Small intestine (tissue), 7 donors: ENCODE data around the gene TMEM175. TPM values are rescaled to one million over a fixed set of nuclear protein-coding genes. Genes with fewer than 3 reads are reported as not detected.

Experiments
- DNase-seq, 2 donors: peaks; one replicate each; pipeline versions ENCODE4 v3.0.0 to v3.0.0-alpha.2; 2013
- FAIRE-seq: peaks from 2 replicates; lab custom pipeline; 2012; peaks lifted over from hg19 to GRCh38; lab: Jason Lieb, UNC
- H3K27ac ChIP-seq, 3 donors: one replicate each; pipeline ENCODE4 v1.5.1; 2013; ENCODE audit warnings: low read length in 2 of 3, mild to moderate bottlenecking in 2 of 3, control low read depth in 1 of 3, inconsistent platforms in 1 of 3, low read depth in 1 of 3, moderate library complexity in 1 of 3
- H3K27me3 ChIP-seq, 3 donors: one replicate each; pipeline ENCODE4 v1.6.1; 2013; ENCODE audit warnings: low read length in 3 of 3, inconsistent platforms in 1 of 3; ENCODE audit not compliant: control insufficient read depth in 3 of 3, insufficient read depth in 3 of 3
- H3K36me3 ChIP-seq, 3 donors: one replicate each; pipeline ENCODE4 v1.6.1; 2013; ENCODE audit warnings: low read length in 3 of 3, inconsistent platforms in 1 of 3, low read depth in 1 of 3, mild to moderate bottlenecking in 1 of 3, moderate library complexity in 1 of 3; ENCODE audit not compliant: control insufficient read depth in 3 of 3, insufficient read depth in 2 of 3
- H3K4me1 ChIP-seq, 3 donors: one replicate each; pipeline ENCODE4 v1.6.1; 2013; ENCODE audit warnings: low read length in 2 of 3, inconsistent platforms in 1 of 3, low read depth in 1 of 3, mild to moderate bottlenecking in 1 of 3, moderate library complexity in 1 of 3; ENCODE audit not compliant: control insufficient read depth in 3 of 3, insufficient read depth in 2 of 3
- H3K4me3 ChIP-seq, 3 donors: one replicate each; pipeline ENCODE4 v1.5.1; 2013; ENCODE audit warnings: low read length in 3 of 3, control low read depth in 1 of 3, inconsistent platforms in 1 of 3, low read depth in 1 of 3, mild to moderate bottlenecking in 1 of 3, moderate library complexity in 1 of 3
- H3K9me3 ChIP-seq, 2 donors: one replicate each; pipeline ENCODE4 v1.6.1; 2013; ENCODE audit warnings: low read depth in 1 of 2, low read length in 1 of 2; ENCODE audit not compliant: control insufficient read depth in 2 of 2, insufficient read depth in 1 of 2
- WGBS, 3 donors: extraction: QIAGEN DNeasy Blood & Tissue Kit; methylation state at CpG; one replicate each; pipeline ENCODE4 v1.1.7; 2013; 5-methylcytosine and 5-hydroxymethylcytosine counted together
- polyA plus RNA-seq, 4 donors: library from polyadenylated mRNA; stranded (reverse) in 3 of 4; unstranded in 1 of 4; fragments of 200-250 nt in 3 of 4; fragments of 120-200 nt in 1 of 4; gene quantifications; one replicate each; pipeline versions ENCODE4 v1.2.1 to v1.2.3, GENCODE V29; 2013
- donor health status: healthy with polysubstance abuse.
- donor health status: control.
- donor health status: control.
- donor health status: Bipolar disorder and iron deficiency.
- donor health status: healthy.

Gene TMEM175
- polyA plus RNA-seq, 4 donors = 23.1 to 29.5 (median 24.3) TPM

- WGBS, 3 donors = 96 to 98% (median 97%) methylated on average over 63 of the region's 63 CpGs
- peaks cover 5 to 100% (median 29%) of the 10 kb centered on the region in 3 donors for H3K36me3 ChIP-seq
- no peak overlapping the region for H3K27ac ChIP-seq
- H3K27me3 ChIP-seq = no peaks in the 10 kb centered on the region
- no peak for FAIRE-seq
- H3K9me3 ChIP-seq = no peaks in the 10 kb centered on the region
- DNase-seq = no peak
- no peaks in the 10 kb centered on the region for H3K4me1 ChIP-seq
- no peak overlapping the region for H3K4me3 ChIP-seq
Observed at GRCh38 chr4:887034-887763, 45.1 kb upstream of the TMEM175 start.

- Histone ChIP-seq H3K9me3 (no peaks in the 10 kb centered on the region), H3K36me3 (peaks cover 2 to 100% (median 27%) of the 10 kb centered on the region in 3 donors), H3K4me3 (no peak overlapping the region), H3K27me3 (no peaks in the 10 kb centered on the region), H3K27ac (no peak overlapping the region), H3K4me1 (no peaks in the 10 kb centered on the region)
- DNase-seq (no peak), FAIRE-seq (no peak)
- 96 to 98% (median 97%) methylated on average over 23 of the region's 23 CpGs for WGBS, 3 donors
Observed at GRCh38 chr4:888029-888428, 44.2 kb upstream of the TMEM175 start.

DNA sequence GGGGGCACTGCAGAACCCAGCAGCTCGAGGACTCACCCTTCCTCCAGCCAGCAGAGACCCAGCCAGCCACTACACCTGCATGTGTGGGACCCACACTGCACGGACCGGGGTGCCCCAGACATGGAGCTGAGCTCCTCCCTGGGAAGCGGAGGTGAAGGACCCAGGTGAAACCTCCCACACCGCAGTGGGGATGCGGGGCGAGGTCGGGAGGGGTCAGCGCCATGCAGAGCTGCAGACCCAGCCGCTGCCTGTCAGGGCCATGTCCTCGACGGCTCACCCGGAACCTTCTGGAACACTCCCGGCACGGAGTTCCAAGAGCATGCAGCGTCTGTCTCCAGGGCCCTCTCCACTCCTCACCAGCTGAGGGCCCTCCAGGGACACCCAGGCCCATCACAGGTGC, 42.7 kb upstream of the TMEM175 start:
- Histone ChIP-seq H3K36me3 (peaks cover 6 to 100% (median 30%) of the 10 kb centered on the region in 3 donors), H3K27ac (no peak overlapping the region), H3K4me3 (no peak overlapping the region), H3K4me1 (no peaks in the 10 kb centered on the region), H3K27me3 (no peaks in the 10 kb centered on the region), H3K9me3 (no peaks in the 10 kb centered on the region)
- FAIRE-seq = no peak
- 95 to 97% (median 95%) methylated on average over 11 to 16 of the region's 16 CpGs for WGBS, 3 donors
- no peak for DNase-seq

DNA sequence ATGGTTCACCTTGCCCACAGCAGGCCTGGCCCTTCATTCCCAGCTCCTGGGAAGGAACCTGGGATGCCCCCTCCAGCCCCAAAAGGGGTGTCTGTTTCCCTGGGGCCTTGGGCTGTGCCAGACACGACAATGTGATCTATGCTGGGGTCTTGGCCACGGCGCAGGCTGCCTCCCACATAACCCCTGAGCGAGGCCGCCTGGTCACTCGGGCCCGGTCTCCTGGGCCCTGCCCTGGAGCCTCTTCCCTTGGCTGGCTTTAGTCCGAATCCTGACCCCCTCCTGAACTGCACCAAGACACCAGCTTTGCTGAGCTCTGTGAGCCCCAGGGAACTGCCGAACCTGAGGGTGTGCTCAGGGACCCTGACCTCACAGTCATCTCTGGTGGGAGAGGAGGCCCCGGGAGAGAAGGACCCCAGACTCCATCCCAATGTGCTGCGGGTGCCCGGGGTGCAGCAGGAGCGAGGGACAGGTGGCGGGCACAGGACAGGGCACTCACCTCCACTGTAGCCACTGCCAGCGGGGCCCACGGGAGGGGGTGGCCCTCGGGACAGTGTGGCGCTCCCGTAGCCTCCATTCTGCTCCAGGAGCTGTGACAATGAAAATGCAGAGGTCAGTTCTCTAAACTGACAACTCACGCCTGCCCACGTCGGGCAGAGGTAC, 42.1 kb upstream of the TMEM175 start:
- no peaks in the 10 kb centered on the region for H3K4me1 ChIP-seq
- WGBS, 3 donors = 96 to 97% (median 96%) methylated on average over 22 of the region's 22 CpGs
- FAIRE-seq = no peak
- no peaks in the 10 kb centered on the region for H3K27me3 ChIP-seq
- H3K27ac ChIP-seq = no peak overlapping the region
- H3K4me3 ChIP-seq = no peak overlapping the region
- no peaks in the 10 kb centered on the region for H3K9me3 ChIP-seq
- no peak for DNase-seq
- H3K36me3 ChIP-seq = peaks cover 6 to 97% (median 30%) of the 10 kb centered on the region in 3 donors

DNA sequence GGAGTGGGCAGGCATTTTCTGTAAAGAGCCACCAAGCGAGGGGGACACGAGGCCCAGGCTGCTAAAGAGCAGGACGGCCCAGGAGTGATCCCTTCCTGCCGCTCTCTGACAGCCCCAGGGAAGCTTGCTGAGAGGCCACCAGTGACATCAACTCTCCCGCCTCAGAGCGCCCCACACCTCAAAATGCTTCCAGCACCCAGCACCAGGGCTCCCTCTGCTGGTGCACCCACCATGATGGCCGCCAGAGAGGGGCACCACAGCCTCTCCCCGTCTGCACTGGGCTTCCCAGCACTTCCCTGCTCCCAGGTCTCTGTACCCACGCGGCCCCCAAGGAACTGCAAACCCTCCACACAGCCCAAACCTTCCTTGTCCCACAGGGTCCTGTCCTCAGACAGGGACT, 40.5 kb upstream of the TMEM175 start:
- no peaks in the 10 kb centered on the region for H3K4me1 ChIP-seq
- H3K9me3 ChIP-seq = no peaks in the 10 kb centered on the region
- no peak overlapping the region for H3K4me3 ChIP-seq
- H3K27me3 ChIP-seq = no peaks in the 10 kb centered on the region
- no peak overlapping the region for H3K27ac ChIP-seq
- WGBS, 3 donors = 88 to 92% (median 88%) methylated on average over 9 to 10 of the region's 10 CpGs
- H3K36me3 ChIP-seq = peaks cover 6 to 98% (median 30%) of the 10 kb centered on the region in 3 donors
- peak in 1 of 2 donors; percentile 2 for DNase-seq
- no peak for FAIRE-seq

DNA sequence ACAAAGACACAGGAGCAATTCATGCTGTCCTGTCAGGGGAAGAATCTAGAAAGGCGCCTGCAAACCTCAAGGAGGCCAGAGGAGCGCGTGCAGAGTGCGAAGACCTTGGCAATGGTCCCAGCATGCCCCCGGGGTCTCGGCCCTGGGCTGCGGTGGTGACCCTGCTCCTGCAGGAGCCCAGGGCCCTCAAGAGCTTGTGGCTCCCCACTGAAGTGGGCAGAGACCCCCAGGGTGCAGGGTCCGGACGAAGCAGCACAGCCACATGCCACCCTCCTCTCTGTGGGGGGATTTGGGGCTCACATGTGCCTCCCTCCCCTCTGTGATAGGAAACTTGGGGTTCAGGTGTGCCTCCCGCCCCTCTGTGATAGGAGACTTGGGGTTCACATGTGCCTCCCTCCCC, 39.5 kb upstream of the TMEM175 start:
- Histone ChIP-seq H3K9me3 (no peaks in the 10 kb centered on the region), H3K4me1 (no peaks in the 10 kb centered on the region), H3K36me3 (peaks cover 6 to 98% (median 33%) of the 10 kb centered on the region in 3 donors), H3K27me3 (no peaks in the 10 kb centered on the region), H3K4me3 (no peak overlapping the region), H3K27ac (no peak overlapping the region)
- 94 to 95% (median 95%) methylated on average over 9 to 10 of the region's 10 CpGs for WGBS, 3 donors
- DNase-seq (no peak), FAIRE-seq (no peak)

- no peak for DNase-seq
- H3K9me3 ChIP-seq = no peaks in the 10 kb centered on the region
- no peak overlapping the region for H3K4me3 ChIP-seq
- H3K36me3 ChIP-seq = peaks cover 8 to 96% (median 34%) of the 10 kb centered on the region in 3 donors
- no peaks in the 10 kb centered on the region for H3K27me3 ChIP-seq
- no peak for FAIRE-seq
- no peak overlapping the region for H3K27ac ChIP-seq
- 95 to 97% (median 96%) methylated on average over 40 to 41 of the region's 41 CpGs for WGBS, 3 donors
- H3K4me1 ChIP-seq = no peaks in the 10 kb centered on the region
Observed at GRCh38 chr4:893276-893994, 38.8 kb upstream of the TMEM175 start.

DNA sequence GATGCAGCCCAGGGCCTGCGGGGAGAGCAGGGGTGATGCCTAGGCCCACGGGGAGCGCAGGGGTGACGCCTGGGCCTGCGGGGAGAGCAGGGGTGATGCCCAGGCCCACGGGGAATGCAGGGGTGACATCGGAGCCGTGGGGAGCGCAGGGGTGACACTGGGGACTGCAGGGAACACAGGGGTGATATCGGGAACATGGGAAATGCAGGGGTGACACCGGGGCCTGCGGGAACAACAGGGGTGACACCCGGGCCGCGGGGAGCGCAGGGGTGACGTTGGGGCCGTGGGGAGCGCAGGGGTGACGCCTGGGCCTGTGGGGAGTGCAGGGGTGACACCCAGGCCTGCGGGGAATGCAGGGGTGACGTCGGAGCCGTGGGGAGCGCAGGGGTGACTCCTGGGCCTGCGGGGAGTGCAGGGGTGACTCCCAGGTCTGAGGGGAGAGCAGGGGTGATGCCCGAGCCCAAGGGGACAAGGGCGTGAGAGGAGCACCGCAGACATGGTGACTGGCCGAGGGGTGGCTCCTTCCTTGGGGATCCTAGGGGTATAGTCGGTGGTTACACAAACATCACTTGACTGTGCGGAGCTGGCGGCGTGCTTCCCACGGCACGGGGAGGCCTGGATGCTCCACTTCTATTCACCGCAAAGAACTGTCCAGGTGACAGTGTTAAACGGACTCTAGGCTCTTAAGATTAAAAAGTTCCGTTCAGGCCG, 38.1 kb upstream of the TMEM175 start:
- 93 to 97% (median 97%) methylated on average over 40 of the region's 40 CpGs for WGBS, 3 donors
- Histone ChIP-seq H3K4me3 (no peak overlapping the region), H3K9me3 (no peaks in the 10 kb centered on the region), H3K4me1 (no peaks in the 10 kb centered on the region), H3K27me3 (no peaks in the 10 kb centered on the region), H3K27ac (no peak overlapping the region), H3K36me3 (peaks cover 8 to 95% (median 29%) of the 10 kb centered on the region in 3 donors)
- FAIRE-seq (no peak), DNase-seq (no peak)
